Pons (tissue), 1 donor: Measurements from ENCODE around the gene SLC22A16.

Experiments
- DNase-seq: peaks from one replicate; pipeline ENCODE4 v3.0.0-alpha.2; 2016; ENCODE audit warnings: low spot score

The SLC22A16 gene

GRCh38 chr6:110404607-110405006, 71.8 kb downstream of the SLC22A16 start:
- DNase-seq = no peak

GRCh38 chr6:110401585-110402176, 74.7 kb downstream of the SLC22A16 start:
- DNase-seq = no peak

- no peak for DNase-seq
Measured at GRCh38 chr6:110400208-110400607, 76.2 kb downstream of the SLC22A16 start.

- no peak for DNase-seq
Measured at GRCh38 chr6:110399219-110400071, 77.0 kb downstream of the SLC22A16 start.

GRCh38 chr6:110398778-110399177, 77.6 kb downstream of the SLC22A16 start:
- DNase-seq = no peak

- peak; percentile 42 for DNase-seq
Measured at GRCh38 chr6:110395221-110395620, 81.2 kb downstream of the SLC22A16 start.

- no peak for DNase-seq
Measured at GRCh38 chr6:110394409-110394808, 82.0 kb downstream of the SLC22A16 start.

- no peak for DNase-seq
Measured at GRCh38 chr6:110392727-110393126, 83.7 kb downstream of the SLC22A16 start.

GRCh38 chr6:110390404-110390803, 86.0 kb downstream of the SLC22A16 start:
- no peak for DNase-seq

GRCh38 chr6:110389689-110390382, 86.6 kb downstream of the SLC22A16 start:
- no peak for DNase-seq

GRCh38 chr6:110387986-110388385, 88.4 kb downstream of the SLC22A16 start:
- DNase-seq = no peak

- DNase-seq = no peak
Measured at GRCh38 chr6:110385458-110385863, 91.0 kb downstream of the SLC22A16 start.

GRCh38 chr6:110378552-110378951, 97.9 kb downstream of the SLC22A16 start:
- no peak for DNase-seq
